Raji (cell line): ENCODE results near the gene IGSF6.

Experiments
- POLR2A ChIP-seq: IDR thresholded peaks from 2 replicates; pipeline ENCODE4 v1.6.1; 2011; ENCODE audit warnings: low read depth, low read length, control low read depth; ENCODE audit not compliant: insufficient read depth

Gene IGSF6, protein sequence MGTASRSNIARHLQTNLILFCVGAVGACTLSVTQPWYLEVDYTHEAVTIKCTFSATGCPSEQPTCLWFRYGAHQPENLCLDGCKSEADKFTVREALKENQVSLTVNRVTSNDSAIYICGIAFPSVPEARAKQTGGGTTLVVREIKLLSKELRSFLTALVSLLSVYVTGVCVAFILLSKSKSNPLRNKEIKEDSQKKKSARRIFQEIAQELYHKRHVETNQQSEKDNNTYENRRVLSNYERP

DNA sequence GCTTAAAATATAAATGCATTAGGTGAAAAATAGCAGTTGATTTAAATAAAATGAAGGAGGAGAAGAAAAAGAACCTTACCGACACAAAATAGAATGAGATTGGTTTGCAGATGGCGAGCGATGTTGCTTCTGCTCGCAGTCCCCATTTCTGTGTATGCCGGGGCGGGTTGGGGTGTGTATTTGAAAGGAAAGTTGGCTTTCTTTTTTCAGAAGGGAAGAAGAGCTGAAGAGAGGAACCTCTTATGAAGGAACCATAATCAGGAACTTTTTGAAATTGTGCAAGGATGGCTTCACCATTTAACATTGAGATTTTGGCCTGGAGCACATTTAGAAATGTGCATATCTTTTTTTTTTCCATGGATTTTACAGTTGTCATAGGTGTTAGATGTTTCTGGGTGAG lies at the start of gene IGSF6:
Gene IGSF6 (minus strand): TSS at position 156 of the 400 bp plus-strand sequence. CDS start 10 bp downstream, at position 146.
- no peak for TF ChIP-seq POLR2A

DNA sequence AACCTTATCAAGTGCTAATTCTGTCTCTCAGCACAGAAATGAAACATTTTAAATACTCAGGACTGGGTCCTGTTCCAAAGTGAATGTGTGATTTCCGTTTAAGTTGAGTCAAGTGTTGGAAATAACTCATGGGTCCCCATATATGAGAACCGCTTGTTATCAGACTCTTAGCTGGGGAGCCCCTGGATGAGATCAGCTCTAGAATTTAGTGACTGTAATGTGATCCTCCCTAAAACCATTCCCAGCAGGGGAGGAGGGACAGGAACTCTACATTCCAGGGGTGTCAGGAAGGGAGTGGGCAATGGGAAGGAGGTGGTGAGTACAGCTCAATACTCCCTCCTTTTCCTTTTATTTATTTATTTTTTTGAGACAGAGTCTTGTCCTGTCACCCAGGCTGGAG lies 48.9 kb upstream of the IGSF6 start:
- no peak for TF ChIP-seq POLR2A

DNA sequence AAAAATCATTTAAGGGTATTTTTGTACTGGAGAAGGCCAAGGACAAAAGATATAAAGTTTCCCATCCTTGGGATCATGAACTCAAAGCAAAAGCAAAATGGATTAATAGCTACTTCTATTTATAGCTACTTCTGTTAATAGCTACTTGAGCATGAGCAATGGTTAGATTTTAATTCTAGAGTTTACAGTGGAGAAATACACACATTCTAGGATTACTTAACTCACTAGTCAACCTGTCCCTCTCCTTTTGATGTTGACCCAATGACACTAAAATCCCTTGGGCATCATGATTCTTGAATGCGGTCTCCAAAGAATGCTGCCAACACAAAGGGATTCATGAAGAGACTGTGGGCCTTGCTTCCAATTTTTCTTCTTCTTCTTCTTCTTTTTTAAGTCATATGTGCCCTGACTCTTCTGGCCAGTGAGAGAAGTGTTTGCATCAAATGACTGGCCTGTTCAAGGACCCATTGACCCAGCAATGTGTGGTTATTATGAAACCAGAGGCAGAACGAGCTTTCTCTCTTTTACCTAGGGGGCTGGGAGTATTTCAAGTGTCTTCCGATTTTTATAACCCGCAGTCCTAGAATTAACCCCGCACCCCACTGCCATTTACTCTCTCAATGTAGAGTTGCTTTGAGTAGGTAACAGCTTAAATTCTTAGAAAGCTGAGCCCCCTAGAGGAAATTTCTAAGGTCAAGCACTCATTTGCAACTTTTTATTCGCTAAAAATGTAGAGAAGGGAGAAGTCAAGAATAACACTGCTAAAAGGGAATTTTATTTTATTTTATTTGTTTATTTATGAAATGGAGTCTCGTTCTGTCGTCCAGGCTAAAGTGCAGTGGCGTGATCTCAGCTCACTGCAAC lies 46.0 kb upstream of the IGSF6 start:
- no peak for TF ChIP-seq POLR2A

DNA sequence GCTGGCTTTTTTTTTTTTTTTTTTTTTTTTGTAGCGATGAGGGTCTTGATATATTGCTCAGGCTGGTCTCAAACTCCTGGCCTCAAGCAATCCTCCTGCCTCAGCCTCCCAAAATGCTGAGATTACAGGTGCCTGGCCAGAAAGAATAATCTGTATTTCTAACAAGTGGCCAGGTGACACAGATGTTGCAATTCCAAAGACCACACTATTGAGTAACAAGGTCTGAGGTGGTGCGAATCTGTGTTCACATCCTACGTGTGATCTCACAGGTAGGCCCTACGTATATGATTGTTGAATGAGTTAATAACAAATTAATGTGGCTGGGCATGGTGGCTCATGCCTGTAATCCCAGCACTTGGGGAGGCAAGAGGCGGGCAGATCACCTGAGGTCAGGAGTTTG lies 44.6 kb upstream of the IGSF6 start:
- no peak for TF ChIP-seq POLR2A

DNA sequence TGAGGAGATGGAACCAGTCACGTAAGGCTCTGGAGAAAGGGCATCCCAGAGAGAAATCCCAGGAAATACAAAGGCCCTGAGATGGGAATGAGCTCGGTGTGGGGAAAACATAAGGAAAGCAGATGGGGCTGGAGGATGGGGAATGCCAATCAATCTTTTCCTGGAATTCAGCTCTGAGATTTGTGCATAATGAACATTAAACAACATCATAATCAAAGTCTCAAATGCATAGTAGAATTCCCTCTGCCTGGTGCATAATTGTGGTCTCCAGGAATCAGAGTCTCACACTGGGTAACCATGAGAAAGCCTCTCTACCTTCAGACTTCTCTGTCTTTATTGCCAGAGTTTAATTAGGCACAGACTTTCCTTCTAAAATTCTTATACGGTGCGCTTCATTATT lies 42.2 kb upstream of the IGSF6 start:
- TF ChIP-seq POLR2A: no peak

DNA sequence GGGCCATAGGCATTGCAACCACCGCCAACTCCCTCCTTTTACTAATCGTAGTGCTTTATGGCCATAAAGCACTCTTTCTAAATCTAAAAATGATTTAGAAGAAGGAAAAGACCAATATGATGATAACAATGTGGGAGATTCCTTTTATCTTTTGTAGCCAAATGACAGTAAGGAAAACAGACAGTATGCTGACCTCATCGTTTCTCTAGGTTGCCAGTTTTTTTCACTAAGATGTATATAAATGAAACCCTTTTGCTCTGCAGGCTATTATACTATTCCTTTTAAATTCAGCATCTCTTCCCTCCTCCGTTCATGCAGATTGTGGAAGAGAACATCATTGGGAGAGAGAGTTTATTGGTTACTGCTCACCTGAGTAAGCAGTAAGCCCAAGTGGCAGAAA lies 36.7 kb upstream of the IGSF6 start:
- TF ChIP-seq POLR2A: no peak

DNA sequence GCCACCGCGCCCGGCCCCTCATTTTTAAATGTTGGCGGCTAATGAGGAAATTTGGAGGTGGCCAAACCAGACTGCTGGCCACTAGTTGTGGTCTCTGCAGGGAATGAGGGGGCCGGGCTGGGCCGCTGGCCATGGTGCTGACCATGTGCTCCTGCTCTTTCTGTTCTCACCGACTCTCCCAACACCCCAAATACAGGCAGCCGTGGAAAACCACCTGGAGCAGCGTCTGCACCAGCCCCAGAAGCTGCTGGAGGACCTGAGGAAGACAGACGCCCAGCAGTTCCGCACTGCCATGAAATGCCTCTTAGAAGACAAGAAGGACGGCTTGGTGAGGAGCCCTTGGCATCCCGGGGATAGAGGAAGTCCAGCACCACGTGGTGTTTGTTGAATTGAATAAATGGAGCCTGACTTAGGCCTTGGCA lies 32.6 kb upstream of the IGSF6 start:
- no peak for TF ChIP-seq POLR2A

DNA sequence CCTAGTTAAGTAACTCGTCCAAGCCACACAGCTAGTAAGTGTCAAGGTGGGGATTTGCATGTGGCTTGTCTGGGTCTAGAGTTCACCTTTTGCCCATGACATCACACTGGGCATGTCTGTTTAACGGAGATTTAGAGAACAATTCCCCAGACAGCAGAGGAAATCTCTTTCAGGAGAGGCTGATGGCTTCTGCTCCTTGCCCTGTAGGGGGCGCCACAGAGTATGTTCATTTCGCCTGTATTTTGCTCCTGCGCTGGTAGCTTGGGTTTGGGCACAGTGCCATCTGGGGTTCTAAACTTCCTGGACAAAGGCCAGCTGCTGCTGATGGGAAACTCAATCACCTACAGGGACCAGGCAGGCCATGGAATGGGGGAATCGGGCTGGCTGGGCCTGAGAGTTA lies 31.8 kb upstream of the IGSF6 start:
- TF ChIP-seq POLR2A: no peak

DNA sequence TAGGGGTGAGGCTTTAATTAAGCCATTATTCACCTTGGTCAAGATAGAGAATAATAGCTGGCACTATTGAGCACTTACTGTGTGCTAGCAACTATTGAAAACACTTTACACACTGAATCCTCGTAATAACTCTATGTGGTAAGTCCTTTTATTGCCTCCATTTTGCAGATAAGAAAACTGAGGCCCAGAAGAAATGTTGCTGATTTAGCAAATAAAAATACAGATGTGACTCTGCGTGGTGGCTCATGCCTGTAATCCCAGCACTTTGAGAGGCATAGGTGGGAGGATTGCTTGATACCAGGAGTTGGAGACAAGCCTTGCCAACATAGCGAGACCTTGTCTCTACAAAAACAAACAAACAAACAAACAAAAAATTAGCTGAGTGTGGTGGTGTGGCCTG lies 30.8 kb upstream of the IGSF6 start:
- TF ChIP-seq POLR2A: no peak

DNA sequence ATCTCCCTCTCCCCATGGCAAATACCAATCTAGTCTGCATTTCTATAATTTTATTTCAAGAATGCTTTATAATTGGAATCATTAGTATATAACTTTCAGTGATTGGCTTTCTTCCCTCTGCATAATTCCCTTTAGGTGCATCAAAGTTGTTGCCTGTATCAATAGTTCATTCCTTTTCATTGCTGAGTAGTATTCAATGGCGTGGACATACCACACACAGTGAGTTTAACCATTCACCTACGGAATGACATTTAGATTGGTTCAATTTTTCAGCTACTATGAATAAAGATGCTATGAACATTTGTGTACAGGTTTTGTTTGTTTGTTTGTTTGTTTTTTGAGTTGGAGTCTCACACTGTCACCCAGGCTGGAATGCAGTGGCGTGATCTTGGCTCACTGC lies 21.1 kb upstream of the IGSF6 start:
- no peak for TF ChIP-seq POLR2A

DNA sequence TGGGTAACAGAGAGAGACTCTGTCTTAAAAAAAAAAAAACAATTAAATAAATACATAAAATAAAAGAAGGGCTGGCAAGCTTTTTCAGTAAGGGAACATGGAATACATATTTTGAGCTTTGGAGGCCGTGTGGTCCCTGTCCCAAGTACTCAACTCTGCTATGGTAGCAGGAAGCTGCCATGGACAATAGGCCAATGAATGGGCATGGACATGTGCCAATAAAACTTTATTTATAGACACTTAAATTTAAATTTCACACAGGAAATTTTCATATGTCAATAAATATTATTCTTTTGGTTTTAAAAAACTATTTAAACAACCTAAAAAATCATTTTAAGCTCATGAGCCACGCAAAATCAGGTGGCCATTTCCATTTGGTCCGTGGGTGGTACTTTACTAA lies 15.2 kb upstream of the IGSF6 start:
- no peak for TF ChIP-seq POLR2A

DNA sequence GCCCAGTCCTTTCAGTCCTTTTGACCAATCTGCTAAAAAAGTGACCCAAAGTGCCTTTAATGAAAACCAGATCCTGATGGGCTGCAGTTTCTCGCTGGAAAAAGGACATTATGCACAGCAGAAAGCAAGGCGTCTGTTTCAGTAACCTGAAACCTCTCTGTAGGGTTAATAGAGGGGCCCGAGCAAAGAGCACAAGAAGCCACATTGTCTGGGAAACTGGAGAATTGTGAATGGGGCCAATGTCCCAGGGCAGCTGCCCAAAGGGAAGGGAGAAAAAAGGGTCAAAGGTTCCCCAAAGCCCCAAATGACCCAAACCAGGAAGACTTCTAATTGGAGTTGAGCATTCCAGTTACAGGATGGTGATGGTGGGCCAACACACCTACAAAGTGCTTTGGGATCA lies 14.4 kb upstream of the IGSF6 start:
- no peak for TF ChIP-seq POLR2A

DNA sequence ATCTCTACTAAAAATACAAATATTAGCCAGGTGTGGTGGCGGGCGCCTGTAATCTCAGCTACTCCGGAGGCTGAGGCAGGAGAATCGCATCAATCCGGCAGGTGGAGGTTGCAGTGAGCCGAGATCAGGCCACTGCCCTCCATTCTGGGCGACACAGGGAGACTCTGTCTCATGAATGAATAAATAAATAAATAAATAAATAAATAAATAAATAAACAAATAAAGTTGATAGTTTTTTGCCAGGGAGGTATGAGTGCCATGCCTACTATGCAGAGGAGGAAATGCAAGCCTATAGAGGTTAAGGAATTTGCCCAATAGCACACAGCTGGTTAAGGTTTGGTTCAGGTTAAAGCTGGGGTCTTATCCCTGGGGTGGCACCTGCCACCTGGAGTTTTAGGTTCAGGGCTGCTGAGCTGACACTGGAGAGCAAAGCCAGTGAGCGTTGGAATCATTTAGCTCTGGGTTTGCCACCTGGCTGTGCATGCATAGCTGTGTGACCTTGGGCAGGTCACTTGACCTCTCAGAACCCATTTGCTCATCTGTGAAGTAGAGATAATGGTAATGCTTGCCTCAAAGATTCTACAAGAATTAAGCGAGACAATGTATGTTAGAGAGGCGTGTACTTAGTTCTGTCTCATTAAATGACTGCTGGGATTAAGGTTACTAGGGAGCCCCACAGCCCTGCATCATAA lies 12.5 kb upstream of the IGSF6 start:
- TF ChIP-seq POLR2A: no peak

DNA sequence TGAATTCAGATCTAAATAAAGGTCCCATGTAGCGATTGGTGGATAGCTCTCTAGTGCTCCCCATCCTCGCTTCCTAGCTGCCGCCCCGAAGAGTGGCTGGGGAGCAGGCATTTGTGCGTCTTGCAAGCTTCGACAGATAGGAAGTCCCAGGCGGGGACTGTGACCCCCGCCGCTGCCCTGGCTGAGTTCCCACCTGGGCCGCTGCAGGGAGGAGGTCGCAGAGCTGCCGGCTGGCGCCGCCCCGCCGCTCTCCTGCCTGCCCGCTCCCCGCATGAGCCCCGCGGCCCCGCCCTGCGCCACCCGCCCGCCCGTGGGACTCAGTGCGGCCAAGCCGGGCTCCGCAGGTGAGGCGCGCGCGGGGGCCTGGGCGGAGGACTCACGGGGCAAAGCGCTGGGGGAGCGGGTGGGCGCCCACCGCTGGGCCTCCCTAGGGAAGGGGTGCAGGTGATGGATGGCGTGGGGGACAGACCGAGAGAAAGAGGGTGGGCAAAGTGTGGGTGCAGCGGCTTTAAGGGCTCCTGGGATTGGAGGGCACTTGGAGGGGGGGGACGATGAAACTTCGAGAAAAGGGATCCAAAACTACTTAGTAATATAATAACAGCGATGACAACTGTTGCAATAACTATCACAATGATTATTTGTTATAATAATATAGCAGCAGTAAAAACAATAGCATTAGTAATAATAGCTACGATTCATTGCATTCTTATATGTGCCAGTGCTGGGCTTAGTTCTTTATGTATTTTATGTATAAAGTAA lies 11.7 kb upstream of the IGSF6 start, which contains the start of gene OTOA:
Gene OTOA (plus strand): TSS at position 80 of the 759 bp plus-strand sequence. CDS start 14,547 bp downstream, outside the sequence.
- TF ChIP-seq POLR2A: no peak

DNA sequence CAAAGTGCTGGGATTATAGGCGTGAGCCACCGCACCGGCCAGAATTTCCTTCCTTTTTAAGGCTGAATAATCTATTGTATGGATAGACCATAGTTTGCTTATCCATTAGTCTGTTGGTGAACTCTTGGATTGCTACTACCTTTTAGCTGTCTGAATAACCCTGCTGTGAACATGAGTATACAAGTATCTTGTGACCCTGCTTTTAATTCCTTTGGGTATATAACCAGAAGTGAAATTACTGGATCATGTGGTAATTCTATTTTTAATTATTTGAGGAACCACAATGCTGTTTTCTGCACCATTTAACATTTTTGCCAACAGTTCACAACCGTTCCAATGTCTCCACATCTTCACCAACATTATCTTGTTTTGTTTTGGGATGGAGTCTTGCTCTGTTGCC lies 6.7 kb upstream of the IGSF6 start:
- no peak for TF ChIP-seq POLR2A
